GM21360 (cell line): ENCODE measurements around the gene BAX.

Experiments used
- ATAC-seq: cut with Tn5 transposase; IDR thresholded peaks from one replicate; pipeline ENCODE4 v1.9.1; 2021; ENCODE audit warnings: mild to moderate bottlenecking, moderate library complexity; ENCODE audit not compliant: unreplicated experiment

BAX gene

DNA sequence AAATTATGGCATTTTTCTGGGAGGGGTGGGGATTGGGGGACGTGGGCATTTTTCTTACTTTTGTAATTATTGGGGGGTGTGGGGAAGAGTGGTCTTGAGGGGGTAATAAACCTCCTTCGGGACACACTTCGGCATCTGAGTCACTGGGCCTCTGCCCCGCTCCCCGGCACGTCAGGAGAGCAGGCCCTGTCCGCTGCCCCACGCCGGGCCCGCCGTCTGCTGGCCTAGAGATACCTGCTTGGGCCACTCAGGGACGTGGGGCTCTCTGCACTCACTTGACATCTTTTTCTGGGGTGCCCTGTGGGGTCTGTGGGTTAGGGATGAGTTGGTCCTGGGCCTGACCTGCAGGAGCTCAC lies 7.0 kb downstream of the BAX start:
- ATAC-seq = no peak

DNA sequence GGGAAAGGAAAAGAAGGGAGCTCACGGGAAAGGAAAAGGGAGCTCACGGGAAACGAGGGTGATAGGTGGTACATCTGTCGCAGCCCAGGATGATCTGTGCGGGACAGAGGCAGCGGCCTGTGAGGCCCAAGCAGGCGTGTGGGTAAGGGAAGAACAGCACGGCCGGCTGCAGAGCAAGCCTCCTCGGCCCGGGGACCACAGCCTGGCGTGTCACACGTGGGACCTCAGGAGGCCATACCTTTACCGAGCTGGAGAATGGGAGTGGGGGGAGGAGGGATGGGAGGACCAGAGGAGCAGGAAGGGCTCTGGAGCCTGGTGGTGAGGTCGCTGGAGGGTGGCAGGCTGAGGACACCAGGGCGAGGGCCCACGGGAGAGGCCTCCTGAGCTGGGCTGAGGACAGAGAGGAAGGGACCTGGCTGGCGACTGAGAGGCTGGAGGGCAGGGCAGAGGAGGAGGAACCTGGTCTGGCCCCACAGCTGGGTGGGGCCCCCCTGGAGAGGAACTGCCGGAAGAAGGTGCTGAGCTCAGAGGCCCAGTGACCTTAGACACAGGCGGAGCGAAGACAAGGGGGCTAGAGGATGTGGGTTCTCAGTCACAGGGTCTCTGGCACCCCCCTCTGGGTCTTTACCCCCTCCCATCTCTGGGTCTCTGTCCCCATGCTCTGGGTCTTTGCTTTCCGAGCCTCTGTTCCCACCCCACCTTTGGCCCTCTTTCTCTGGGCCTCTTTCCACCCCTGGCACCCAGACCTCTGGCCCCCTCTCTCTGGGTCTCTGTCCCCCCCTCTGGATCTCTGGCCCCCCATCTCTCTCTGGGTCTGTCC lies 7.6 kb downstream of the BAX start:
- peak; percentile 26 for ATAC-seq

DNA sequence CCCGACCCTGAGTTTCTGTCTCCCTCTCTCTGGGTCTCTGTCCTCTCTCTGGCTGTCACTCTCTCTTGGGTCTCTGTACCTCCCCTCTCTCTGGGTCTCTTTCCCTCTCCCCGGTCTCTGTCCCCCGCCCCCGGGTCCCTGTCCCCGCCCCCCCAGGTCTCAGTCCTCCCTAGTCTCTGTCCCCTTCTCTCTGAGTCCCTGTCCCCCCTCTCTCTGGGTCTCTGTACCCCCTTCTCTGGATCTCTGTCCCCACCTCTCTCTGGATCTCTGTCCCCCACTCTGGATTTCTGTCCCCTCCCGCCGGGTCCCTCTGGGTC lies 8.1 kb downstream of the BAX start:
- ATAC-seq = no peak

DNA sequence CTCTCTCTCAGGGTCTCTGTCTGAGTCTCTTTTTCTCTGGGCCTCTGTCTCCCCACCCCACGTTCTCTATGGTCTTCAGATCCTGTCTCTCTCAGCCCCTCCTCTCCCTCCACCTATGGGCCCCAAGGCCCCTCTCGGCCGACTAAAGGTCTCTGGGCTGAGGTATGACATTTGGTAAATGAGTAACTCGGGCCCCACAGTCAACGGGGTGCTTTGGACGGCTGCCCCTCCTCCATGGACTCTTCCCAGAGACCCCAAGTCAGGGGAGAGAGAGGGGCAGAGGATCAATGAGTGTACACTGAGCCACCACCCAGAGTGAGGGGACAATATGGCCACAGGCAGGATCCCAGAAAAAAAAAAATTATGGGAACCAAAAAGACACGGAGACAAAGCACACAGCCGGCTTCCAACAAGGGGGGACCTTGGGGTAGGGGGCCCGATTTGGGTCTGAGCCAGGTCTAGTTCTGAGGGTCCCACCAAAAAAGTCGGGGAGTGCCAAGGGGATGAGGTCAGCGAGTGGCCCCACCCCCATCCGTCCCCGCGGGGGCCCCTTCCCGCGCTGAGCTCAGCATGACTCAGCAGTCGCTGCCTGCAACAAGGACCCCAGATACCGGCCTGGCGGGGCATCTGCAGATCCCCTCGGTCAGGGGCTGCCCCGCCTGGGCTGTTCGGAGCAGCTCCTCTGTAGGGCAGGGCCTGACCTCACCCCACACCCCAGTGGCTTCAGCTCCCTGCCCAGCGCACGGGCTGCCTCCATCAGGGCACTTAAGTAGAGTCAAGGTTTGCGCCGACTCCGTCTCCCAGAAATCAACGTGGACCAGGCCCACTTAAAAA lies 8.9 kb downstream of the BAX start:
- no peak for ATAC-seq

DNA sequence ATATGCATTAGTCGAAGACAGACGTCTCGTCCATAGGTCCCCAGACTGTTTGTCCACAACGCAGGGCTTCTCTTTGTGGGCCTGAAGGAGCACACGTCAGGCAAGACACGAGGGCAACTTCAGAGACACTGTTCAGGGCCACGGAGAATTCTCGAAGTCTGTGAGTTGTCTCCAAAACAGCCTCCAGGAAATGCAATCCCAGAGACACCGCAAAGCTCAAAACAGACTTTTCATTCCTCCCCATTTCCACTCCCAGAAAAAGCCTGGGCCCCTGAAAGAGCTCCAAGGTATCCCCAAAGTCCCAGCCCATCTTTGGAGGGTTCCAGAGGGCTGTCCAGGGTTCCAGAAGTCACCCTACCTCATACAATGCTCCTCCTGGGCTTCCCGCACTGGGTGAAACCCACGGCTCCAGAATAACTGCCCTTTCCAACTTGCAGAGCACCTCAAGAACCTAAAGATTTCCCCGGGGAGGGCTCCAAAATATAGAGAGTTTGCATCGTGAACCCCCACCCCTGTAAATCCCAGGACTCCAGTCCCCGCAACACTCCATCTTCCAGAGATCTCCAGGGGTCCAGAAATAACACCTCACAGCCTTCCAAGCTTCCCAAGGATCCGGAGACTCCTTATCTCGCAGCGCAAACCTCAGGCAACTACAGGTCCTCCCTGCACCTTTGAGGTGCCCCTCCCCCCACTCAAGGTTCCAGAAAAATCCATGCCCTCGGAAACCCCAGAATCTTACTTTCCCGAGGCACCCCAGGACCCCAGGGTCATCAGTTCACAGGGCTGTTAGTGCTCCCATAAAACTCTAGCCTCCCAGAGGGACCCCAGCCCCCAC lies 9.7 kb downstream of the BAX start:
- no peak for ATAC-seq

DNA sequence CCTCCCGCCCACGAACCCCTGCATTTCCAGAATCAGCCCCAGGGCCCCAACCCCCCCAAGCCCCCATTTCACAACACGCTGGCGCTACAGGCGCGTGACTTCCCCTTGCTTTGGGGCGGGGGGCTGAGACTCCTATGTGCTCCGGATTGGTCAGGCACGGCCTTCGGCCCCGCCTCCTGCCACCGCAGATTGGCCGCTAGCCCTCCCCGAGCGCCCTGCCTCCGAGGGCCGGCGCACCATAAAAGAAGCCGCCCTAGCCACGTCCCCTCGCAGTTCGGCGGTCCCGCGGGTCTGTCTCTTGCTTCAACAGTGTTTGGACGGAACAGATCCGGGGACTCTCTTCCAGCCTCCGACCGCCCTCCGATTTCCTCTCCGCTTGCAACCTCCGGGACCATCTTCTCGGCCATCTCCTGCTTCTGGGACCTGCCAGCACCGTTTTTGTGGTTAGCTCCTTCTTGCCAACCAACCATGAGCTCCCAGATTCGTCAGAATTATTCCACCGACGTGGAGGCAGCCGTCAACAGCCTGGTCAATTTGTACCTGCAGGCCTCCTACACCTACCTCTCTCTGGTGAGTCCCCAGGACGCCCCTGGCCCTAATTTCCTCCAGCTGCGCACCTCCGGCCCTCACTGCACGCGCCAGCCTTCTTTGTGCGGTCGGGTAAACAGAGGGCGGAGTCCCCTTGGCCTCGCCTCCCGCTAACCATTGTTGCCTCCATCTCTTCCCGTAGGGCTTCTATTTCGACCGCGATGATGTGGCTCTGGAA lies 10.5 kb downstream of the BAX start, which contains the start of gene FTL:
Gene FTL (plus strand): TSS at position 270 of the 766 bp plus-strand sequence. CDS start 199 bp downstream, at position 469.
- ATAC-seq = peak; percentile 48

DNA sequence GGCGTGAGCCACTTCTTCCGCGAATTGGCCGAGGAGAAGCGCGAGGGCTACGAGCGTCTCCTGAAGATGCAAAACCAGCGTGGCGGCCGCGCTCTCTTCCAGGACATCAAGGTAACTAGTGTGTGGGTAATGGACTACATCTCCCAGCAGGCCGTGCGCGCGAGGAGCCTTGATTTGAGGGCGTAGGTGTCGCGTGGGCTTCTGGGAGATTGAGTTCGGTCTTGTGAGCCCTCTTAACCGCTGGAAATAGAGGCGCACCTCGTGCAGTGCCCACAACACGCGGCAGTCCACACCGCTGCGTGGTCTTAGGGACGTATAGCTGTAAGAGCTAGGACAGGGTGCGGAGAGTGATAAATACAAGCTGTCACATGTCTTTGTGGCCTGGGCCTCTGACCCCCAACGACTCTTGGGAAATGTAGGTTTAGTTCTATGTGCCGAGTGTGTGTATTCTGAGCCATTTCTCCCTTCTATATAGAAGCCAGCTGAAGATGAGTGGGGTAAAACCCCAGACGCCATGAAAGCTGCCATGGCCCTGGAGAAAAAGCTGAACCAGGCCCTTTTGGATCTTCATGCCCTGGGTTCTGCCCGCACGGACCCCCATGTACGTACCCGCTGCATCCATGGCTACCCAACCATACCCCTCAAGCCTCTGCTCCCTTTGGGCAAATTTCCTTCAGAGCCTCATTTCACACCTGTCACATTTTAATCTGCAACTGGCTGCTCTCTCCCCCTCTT lies 11.3 kb downstream of the BAX start:
- peak; percentile 9 for ATAC-seq

DNA sequence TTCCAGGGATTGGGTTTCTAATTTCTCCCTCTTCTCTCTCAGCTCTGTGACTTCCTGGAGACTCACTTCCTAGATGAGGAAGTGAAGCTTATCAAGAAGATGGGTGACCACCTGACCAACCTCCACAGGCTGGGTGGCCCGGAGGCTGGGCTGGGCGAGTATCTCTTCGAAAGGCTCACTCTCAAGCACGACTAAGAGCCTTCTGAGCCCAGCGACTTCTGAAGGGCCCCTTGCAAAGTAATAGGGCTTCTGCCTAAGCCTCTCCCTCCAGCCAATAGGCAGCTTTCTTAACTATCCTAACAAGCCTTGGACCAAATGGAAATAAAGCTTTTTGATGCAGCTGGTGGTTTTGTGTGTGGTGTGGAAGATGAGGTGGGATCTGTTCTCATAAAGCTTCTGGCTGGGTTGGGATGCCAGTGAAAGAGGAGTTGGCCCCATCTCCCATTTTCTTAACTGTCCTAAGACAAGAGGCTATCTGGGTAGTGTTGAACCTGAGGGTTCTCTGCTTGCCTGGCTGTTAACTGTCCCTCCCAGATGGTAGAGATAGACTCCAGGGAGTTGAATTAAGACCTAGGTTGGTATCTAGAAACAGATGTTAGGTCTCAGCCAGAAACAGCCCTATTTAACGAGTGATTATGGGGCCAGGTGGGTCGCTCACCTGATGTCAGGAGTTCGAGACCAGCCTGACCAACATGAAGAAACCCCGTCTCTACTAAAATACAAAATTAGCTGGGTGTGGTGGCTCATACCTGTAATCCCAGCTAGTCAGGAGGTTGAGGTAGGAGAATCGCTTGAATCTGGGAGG lies 12.1 kb downstream of the BAX start:
- ATAC-seq = no peak

DNA sequence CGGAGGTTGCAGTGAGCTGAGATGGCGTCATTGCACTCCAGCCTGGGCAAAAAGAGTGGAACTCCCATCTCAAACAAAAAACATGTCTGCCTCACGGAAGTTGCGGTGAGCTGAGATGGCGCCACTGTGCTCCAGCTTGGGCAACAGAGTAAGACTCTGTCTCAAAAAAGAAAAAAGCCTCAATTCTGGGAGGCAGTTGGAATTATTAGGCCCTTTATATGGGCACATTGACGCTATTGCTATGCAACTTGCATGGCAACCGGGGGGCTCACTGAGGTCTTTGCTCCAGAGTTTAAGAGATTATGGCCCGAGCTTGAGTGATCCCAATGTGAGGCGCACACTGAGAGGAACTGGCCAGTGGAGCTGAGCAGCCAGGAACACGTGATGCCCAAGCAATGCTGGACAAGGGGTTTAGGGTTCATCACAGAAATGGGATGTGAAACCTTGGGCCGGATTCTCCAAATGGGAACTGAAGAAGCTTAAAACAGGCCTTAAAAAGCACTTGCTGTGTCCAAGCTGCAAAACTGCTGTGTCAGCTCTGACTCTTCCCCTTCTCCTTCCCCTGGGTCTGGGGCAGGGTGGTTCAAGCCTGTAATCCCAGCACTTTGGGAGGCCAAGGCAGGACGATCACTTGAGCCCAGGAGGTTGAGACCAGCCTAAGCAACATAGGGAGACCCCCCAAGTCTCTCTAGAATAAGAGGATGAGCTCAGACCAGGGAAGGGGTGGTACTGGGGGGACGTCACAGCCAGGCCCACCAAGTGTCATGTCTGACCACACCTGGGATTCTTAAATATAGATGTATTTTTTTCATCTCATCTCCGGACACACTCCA lies 12.9 kb downstream of the BAX start:
- ATAC-seq = no peak

DNA sequence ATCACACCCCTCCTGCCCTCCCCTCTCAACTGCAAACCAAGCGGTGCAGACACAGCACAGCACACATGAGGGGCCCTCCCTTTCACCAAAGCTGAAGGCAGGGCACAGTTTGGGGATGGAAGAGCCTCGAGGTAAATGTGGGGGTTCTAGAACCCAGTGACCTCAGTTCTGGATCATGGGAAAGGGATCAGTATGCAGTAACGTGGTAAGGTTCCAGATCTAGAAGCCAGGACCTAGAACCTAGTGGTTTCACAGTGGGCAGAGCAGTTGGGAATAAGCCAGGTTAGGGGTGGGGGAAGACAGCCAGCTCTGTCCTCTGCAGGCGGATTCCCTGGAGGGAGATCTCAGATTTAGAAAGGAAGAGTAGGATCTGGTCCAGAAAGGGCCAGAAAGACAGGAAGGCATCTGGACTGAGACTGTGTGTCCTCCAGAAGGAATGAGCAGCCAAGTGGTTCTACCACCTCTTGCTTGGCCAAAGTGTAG lies 13.5 kb downstream of the BAX start:
- ATAC-seq = no peak

DNA sequence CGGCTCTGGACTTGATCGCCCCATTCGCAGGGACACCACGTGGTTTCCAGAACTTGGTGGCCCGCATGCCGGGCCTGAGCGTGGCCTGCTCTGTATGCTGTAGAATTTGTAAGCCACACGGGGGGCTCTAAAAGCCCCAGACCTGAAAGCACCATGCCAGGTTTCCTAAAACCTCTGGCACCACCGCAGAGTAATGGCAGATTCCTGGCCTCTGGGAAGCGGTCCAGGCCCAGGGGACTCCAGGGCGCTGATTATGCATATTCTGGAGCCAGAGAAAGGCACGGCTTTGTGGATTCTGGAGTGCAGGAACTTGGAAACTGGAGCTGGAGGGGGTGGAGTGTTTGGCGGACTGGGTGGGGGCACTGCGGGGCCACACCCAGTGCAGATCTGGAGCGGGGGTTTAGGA lies 14.1 kb downstream of the BAX start:
- no peak for ATAC-seq

DNA sequence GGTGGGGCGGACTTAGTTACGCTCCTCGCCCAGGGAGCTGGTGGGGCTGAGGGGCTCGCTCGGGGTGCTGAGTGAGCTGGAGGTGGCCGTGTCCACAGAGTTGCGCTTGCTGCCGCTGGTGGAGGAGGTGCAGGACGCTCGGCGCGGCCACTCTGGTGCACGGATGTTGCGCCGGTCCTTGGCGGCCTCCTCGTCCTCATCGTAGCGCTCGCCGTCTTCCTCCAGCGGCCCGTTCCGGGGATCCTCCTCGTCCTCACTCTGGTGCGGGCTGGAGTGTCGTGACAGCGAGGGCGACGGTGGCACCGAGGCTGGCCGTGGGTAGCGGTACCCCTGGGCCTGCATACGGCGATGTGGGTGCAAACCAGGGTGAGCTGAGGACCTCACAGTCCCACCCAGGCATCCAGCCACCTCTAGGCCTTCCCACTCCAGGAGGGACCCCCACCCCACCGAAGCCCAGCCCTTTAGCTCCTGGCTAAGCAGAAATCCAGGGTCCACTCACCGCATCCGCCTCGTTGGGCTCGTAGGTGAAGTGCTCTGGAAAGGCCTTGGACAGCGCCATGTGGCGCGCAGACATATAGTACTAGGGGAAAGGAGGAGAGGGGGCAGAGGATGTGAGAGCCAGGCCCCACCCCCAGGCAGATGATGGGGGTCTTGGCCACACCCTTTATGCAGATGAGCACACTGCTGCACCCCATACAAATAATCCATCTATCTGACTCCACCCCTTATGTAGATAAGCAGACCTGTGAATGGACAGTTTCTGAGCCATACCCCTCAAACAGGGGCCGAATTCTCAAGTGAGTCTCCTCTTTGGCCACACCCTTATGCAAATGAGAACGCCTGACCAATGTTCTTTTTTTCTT lies 14.8 kb downstream of the BAX start:
- no peak for ATAC-seq

DNA sequence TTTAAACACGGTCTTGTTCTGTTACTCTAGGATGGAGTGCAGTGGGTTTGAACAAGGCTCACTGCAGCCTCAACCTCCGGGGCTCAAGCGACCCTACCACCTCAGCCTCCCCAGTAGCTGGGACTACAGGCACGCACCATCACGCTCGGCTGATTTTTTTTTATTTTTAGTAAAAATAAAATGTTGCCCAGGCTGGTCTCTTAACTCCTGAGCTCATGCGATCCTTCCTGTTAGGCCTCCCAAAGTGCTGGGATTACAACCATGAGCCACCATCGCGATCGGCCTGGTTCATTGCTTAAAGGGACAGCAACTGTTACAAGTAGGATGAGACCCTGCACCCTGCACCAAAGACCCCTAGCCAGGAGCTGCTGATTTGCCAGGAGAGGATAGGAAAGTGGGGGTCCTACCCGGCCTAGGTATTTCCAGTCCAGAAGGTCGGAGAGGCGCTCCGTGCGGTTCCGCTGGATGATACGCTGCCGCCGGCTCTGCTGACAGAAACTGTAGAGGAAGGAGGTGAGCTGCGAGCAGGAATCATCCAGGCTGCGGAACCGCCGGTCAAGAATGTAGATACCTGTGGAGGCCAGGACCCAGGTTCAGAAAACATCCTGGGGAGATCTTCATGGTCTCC lies 15.6 kb downstream of the BAX start:
- ATAC-seq = no peak

DNA sequence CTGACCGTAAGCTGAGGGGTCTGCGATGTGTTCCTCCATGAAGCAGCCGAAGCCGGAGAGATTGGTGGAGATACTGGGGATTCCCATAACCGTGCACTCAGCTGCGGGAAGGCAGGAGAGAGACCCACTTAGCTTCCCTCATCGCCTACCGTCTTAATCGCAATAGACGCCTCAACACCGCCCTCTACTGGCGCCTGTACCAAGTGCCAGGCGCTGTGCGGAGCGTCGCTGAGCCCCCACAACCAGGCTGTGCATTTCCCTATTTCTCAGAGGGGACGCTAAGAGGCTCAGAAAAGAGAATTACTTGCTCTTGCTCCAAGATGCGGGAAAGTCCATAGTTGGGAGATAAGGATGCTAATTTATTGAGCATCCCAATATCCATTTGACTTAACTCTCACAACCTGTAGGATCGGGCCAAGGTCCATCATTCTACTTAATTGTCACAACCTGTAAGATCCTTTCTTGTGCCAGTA lies 16.3 kb downstream of the BAX start:
- no peak for ATAC-seq

DNA sequence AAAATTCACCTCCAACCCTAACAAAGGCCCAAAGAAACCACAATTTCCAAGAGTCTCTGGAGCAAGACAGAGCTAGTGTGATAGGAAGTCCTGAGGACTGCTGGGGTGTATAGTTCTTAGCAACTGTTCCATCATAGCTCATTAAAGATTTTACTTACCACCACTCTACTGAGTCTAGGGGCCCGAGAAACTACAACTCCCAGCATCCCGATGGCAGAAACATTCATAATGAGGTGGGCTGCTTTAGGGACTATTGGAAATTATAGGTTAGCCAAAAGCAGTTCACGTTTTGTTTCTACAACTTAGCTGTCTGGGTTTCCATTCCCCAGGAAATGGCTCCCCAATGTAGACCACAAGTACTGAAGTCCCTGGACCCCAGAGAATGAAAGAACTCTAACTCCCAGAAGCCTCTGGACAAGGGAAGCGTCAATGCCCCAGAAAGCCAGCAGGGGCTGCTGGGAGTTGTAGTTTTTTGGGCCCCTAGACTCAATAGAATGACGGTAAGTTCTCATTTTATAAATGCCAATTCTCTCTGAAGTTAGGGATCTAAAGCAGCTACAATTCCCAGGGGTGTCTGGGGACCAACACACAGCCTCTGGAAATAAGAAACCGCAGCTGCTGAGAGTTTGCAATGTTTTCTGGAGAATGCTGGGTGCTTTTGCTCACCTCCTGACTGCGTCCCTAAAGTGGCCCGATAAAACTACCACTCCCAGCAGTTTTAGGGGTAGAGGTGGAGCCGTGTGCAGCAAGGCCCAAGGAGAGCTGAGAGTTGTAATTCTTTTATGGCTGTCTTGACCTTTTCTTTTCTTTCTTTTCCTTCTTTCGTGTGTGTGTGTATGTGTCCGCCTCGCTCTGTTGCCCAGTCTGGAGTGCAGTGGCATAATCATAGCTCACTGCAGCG lies 21.5 kb downstream of the BAX start:
- ATAC-seq = no peak

DNA sequence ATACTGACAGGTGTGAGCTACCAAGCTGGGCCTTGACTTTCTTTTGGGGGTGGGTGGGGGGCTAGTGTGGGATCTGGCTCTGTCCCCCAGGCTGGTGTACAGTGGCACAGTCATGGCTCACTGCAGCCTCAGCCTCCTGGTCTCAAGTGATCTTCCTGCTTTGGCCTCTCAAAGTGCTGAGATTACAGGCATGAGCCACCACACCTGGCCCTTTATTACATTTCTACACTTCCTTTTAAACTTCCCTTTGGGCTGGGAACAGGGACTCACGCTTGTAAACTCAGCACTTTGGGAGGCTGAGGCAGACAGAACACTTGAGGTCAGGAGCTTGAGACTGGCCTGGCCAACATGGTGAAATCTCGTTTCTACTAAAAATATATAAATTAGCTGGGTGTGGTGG lies 22.4 kb downstream of the BAX start:
- ATAC-seq = no peak
